ENCODE measurements around the gene SSH2. TPM values are rescaled to one million over a fixed set of nuclear protein-coding genes. Genes with fewer than 3 reads are reported as not detected.
A peak's percentile ranks its signal among the peaks of the same experiment; 100 is the strongest.

SSH2 gene
- total and polyA plus RNA-seq, 2 of the 13 experiments (the other 11 are each of a cell fraction or from before 2014, with no cell fraction given) = 6.0 to 6.4 TPM

- no peak for TF ChIP-seq SUZ12 (IDR thresholded peaks at IDR 0.05; ENCODE audit: low read depth, low read length)
- no peak for TF ChIP-seq SRSF4 (IDR thresholded peaks at IDR 0.05; ENCODE audit: low read depth, low read length, poor library complexity, severe bottlenecking)
- TF ChIP-seq ZNF136 (CRISPR knock-in tag; IDR thresholded peaks at IDR 0.05; ENCODE audit: low read depth) = 0 out of 2 replicates have a peak, but pooled peaks have one; percentile 24
- TF ChIP-seq TEAD2 (CRISPR knock-in tag; IDR thresholded peaks at IDR 0.05) = no peak
- TF ChIP-seq ZNF777 (CRISPR knock-in tag; IDR thresholded peaks at IDR 0.05) = peak; percentile 93
- no peak for TF ChIP-seq ZNF781 (CRISPR knock-in tag; IDR thresholded peaks at IDR 0.05; ENCODE audit: borderline replicate concordance, not compliant biosample characterization)
- TF ChIP-seq CSRNP1 (CRISPR knock-in tag; IDR thresholded peaks at IDR 0.05) = no peak
- no peak for TF ChIP-seq AFF4 (CRISPR knock-in tag; IDR thresholded peaks at IDR 0.05)
- peak; percentile 48; the same call in 1 of the 2 replicates for TF ChIP-seq ZFP91 (CRISPR knock-in tag; IDR thresholded peaks at IDR 0.05; ENCODE audit: borderline replicate concordance)
- TF ChIP-seq EEA1 (CRISPR knock-in tag; IDR thresholded peaks at IDR 0.05; ENCODE audit: borderline replicate concordance) = no peak
- TF ChIP-seq IKZF5 (CRISPR knock-in tag; IDR thresholded peaks at IDR 0.05) = no peak
- no peak for TF ChIP-seq ELF4 (CRISPR knock-in tag; IDR thresholded peaks at IDR 0.05; ENCODE audit: borderline replicate concordance)
- TF ChIP-seq ZNF879 (CRISPR knock-in tag; IDR thresholded peaks at IDR 0.05) = 0 out of 2 replicates have a peak, but pooled peaks have one; percentile 68
- TF ChIP-seq ZNF605 (CRISPR knock-in tag; IDR thresholded peaks at IDR 0.05) = no peak
- peak; percentile 33; the same call in 1 of the 2 replicates for TF ChIP-seq ERF (CRISPR knock-in tag; IDR thresholded peaks at IDR 0.05)
- no peak for TF ChIP-seq ZNF329 (CRISPR knock-in tag; IDR thresholded peaks at IDR 0.05; ENCODE audit: low read depth)
- TF ChIP-seq ZNF337 (CRISPR knock-in tag; IDR thresholded peaks at IDR 0.05; ENCODE audit: borderline replicate concordance, low read depth) = no peak
- no peak for TF ChIP-seq ZBTB37 (CRISPR knock-in tag; IDR thresholded peaks at IDR 0.05)
- TF ChIP-seq ZNF251 (CRISPR knock-in tag; IDR thresholded peaks at IDR 0.05) = no peak
Observed at GRCh38 chr17:29615492-29616299, 314.3 kb downstream of the SSH2 start (continued).

Data from HepG2 (cell line).